ENCODE data around the gene SMIM14.
"Not testable (repeated sequence)": the region's sequence is repeated elsewhere in the genome, so short reads cannot be mapped to it uniquely, and the experiment has no call there.

The SMIM14 gene

GRCh38 chr4:39658756-39659155 is 20.1 kb upstream of the SMIM14 start:
- Histone ChIP-seq H3K4me1 (ENCODE audit: insufficient read depth, low read length) (no peaks in the 10 kb centered on the region), H3K9me3 (ENCODE audit: low read length) (no peaks in the 10 kb centered on the region), H3K27me3 (ENCODE audit: insufficient read depth, low read length) (no peaks in the 10 kb centered on the region), H2AFZ (ENCODE audit: low read depth, low read length) (no peak overlapping the region), H3K4me3 (ENCODE audit: low read length) (no peak overlapping the region), H3K36me3 (ENCODE audit: insufficient read depth, low read length) (no peaks in the 10 kb centered on the region)

- Histone ChIP-seq H2AFZ (ENCODE audit: low read depth, low read length) (no peak overlapping the region), H3K36me3 (ENCODE audit: insufficient read depth, low read length) (no peaks in the 10 kb centered on the region), H3K27me3 (ENCODE audit: insufficient read depth, low read length) (no peaks in the 10 kb centered on the region), H3K4me3 (ENCODE audit: low read length) (no peak overlapping the region), H3K9me3 (ENCODE audit: low read length) (no peaks in the 10 kb centered on the region), H3K4me1 (ENCODE audit: insufficient read depth, low read length) (no peaks in the 10 kb centered on the region)
Measured at GRCh38 chr4:39657465-39657864, 18.8 kb upstream of the SMIM14 start.

- not testable (repeated sequence) for H3K4me3 ChIP-seq (ENCODE audit: low read length); H3K27me3 ChIP-seq (ENCODE audit: insufficient read depth, low read length); H3K4me1 ChIP-seq (ENCODE audit: insufficient read depth, low read length); H3K36me3 ChIP-seq (ENCODE audit: insufficient read depth, low read length); H2AFZ ChIP-seq (ENCODE audit: low read depth, low read length); H3K9me3 ChIP-seq (ENCODE audit: low read length)
Measured at GRCh38 chr4:39656638-39657037, 18.0 kb upstream of the SMIM14 start.

GRCh38 chr4:39655876-39656275 is 17.2 kb upstream of the SMIM14 start:
- no peaks in the 10 kb centered on the region for H3K36me3 ChIP-seq (ENCODE audit: insufficient read depth, low read length)
- no peak overlapping the region for H2AFZ ChIP-seq (ENCODE audit: low read depth, low read length)
- H3K9me3 ChIP-seq (ENCODE audit: low read length): no peaks in the 10 kb centered on the region
- H3K4me1 ChIP-seq (ENCODE audit: insufficient read depth, low read length): no peaks in the 10 kb centered on the region
- H3K4me3 ChIP-seq (ENCODE audit: low read length): no peak overlapping the region
- H3K27me3 ChIP-seq (ENCODE audit: insufficient read depth, low read length): no peaks in the 10 kb centered on the region

- H3K36me3 ChIP-seq (ENCODE audit: insufficient read depth, low read length): no peaks in the 10 kb centered on the region
- H2AFZ ChIP-seq (ENCODE audit: low read depth, low read length): no peak overlapping the region
- H3K9me3 ChIP-seq (ENCODE audit: low read length): no peaks in the 10 kb centered on the region
- no peak overlapping the region for H3K4me3 ChIP-seq (ENCODE audit: low read length)
- no peaks in the 10 kb centered on the region for H3K4me1 ChIP-seq (ENCODE audit: insufficient read depth, low read length)
- H3K27me3 ChIP-seq (ENCODE audit: insufficient read depth, low read length): no peaks in the 10 kb centered on the region
Measured at GRCh38 chr4:39655211-39655610, 16.5 kb upstream of the SMIM14 start.

- not testable (repeated sequence) for H3K4me1 ChIP-seq (ENCODE audit: insufficient read depth, low read length); H2AFZ ChIP-seq (ENCODE audit: low read depth, low read length); H3K27me3 ChIP-seq (ENCODE audit: insufficient read depth, low read length); H3K36me3 ChIP-seq (ENCODE audit: insufficient read depth, low read length); H3K9me3 ChIP-seq (ENCODE audit: low read length); H3K4me3 ChIP-seq (ENCODE audit: low read length)
Measured at GRCh38 chr4:39651586-39651985, 12.9 kb upstream of the SMIM14 start.

GRCh38 chr4:39649639-39650265 is 11.1 kb upstream of the SMIM14 start:
- Histone ChIP-seq H3K4me3 (ENCODE audit: low read length) (no peak overlapping the region), H3K36me3 (ENCODE audit: insufficient read depth, low read length) (no peaks in the 10 kb centered on the region), H3K9me3 (ENCODE audit: low read length) (no peaks in the 10 kb centered on the region), H3K27me3 (ENCODE audit: insufficient read depth, low read length) (no peaks in the 10 kb centered on the region), H3K4me1 (ENCODE audit: insufficient read depth, low read length) (no peaks in the 10 kb centered on the region), H2AFZ (ENCODE audit: low read depth, low read length) (no peak overlapping the region)

- H3K27me3 ChIP-seq (ENCODE audit: insufficient read depth, low read length): no peaks in the 10 kb centered on the region
- no peaks in the 10 kb centered on the region for H3K9me3 ChIP-seq (ENCODE audit: low read length)
- no peak overlapping the region for H2AFZ ChIP-seq (ENCODE audit: low read depth, low read length)
- no peak overlapping the region for H3K4me3 ChIP-seq (ENCODE audit: low read length)
- H3K36me3 ChIP-seq (ENCODE audit: insufficient read depth, low read length): no peaks in the 10 kb centered on the region
- H3K4me1 ChIP-seq (ENCODE audit: insufficient read depth, low read length): no peaks in the 10 kb centered on the region
Measured at GRCh38 chr4:39648827-39649558, 10.3 kb upstream of the SMIM14 start.

GRCh38 chr4:39648213-39648612 is 9.5 kb upstream of the SMIM14 start:
- Histone ChIP-seq H3K4me3 (ENCODE audit: low read length) (no peak overlapping the region), H3K27me3 (ENCODE audit: insufficient read depth, low read length) (no peaks in the 10 kb centered on the region), H3K4me1 (ENCODE audit: insufficient read depth, low read length) (no peaks in the 10 kb centered on the region), H2AFZ (ENCODE audit: low read depth, low read length) (no peak overlapping the region), H3K36me3 (ENCODE audit: insufficient read depth, low read length) (no peaks in the 10 kb centered on the region), H3K9me3 (ENCODE audit: low read length) (no peaks in the 10 kb centered on the region)

- H3K4me3 ChIP-seq (ENCODE audit: low read length): no peak overlapping the region
- H2AFZ ChIP-seq (ENCODE audit: low read depth, low read length): no peak overlapping the region
- peaks cover 7% of the 10 kb centered on the region for H3K4me1 ChIP-seq (ENCODE audit: insufficient read depth, low read length)
- H3K27me3 ChIP-seq (ENCODE audit: insufficient read depth, low read length): no peaks in the 10 kb centered on the region
- no peaks in the 10 kb centered on the region for H3K36me3 ChIP-seq (ENCODE audit: insufficient read depth, low read length)
- no peaks in the 10 kb centered on the region for H3K9me3 ChIP-seq (ENCODE audit: low read length)
Measured at GRCh38 chr4:39642885-39643552, 4.4 kb upstream of the SMIM14 start.

- H3K27me3 ChIP-seq (ENCODE audit: insufficient read depth, low read length): no peaks in the 10 kb centered on the region
- peaks cover 15% of the 10 kb centered on the region for H3K4me1 ChIP-seq (ENCODE audit: insufficient read depth, low read length)
- H3K9me3 ChIP-seq (ENCODE audit: low read length): no peaks in the 10 kb centered on the region
Measured at GRCh38 chr4:39641451-39641850, 2.8 kb upstream of the SMIM14 start.

GRCh38 chr4:39637586-39638353 is 895 bp downstream of the SMIM14 start:
- H3K4me3 ChIP-seq (ENCODE audit: low read length): peak overlapping the region; percentile 59
- H3K9me3 ChIP-seq (ENCODE audit: low read length): no peaks in the 10 kb centered on the region
- H3K4me1 ChIP-seq (ENCODE audit: insufficient read depth, low read length): peaks cover 17% of the 10 kb centered on the region
- H2AFZ ChIP-seq (ENCODE audit: low read depth, low read length): peak overlapping the region; percentile 73
- H3K27me3 ChIP-seq (ENCODE audit: insufficient read depth, low read length): no peaks in the 10 kb centered on the region
- no peaks in the 10 kb centered on the region for H3K36me3 ChIP-seq (ENCODE audit: insufficient read depth, low read length)

More at GRCh38 chr4:39641451-39641850, 2.8 kb upstream of the SMIM14 start:
- H3K4me3 ChIP-seq (ENCODE audit: low read length): no peak overlapping the region
- H2AFZ ChIP-seq (ENCODE audit: low read depth, low read length): no peak overlapping the region
- no peaks in the 10 kb centered on the region for H3K36me3 ChIP-seq (ENCODE audit: insufficient read depth, low read length)

- Histone ChIP-seq H3K27me3 (ENCODE audit: insufficient read depth, low read length) (no peaks in the 10 kb centered on the region), H3K4me3 (ENCODE audit: low read length) (peak overlapping the region; percentile 59), H3K9me3 (ENCODE audit: low read length) (no peaks in the 10 kb centered on the region), H2AFZ (ENCODE audit: low read depth, low read length) (peak overlapping the region; percentile 73), H3K4me1 (ENCODE audit: insufficient read depth, low read length) (peaks cover 17% of the 10 kb centered on the region), H3K36me3 (ENCODE audit: insufficient read depth, low read length) (no peaks in the 10 kb centered on the region)
Measured at GRCh38 chr4:39637221-39637585, 1.5 kb downstream of the SMIM14 start.

Measured in neuron (in vitro differentiated cells).